Natural killer cell treated with Interleukin-12 subunit alpha and Interleukin-12 subunit beta and Interleukin-15 and Interleukin-18, amount 100 ng/mL, for 72 hours (primary cell): ENCODE data around the gene PDE4C. TPM values are rescaled to one million over a fixed set of nuclear protein-coding genes. Genes with fewer than 3 reads are reported as not detected.

Experiments
- ATAC-seq, 2 donors: fragments of 150-1000 bp; cut with Tn5 transposase in 1 of 2; sonication (Bioruptor Pico), chemical (Tn5 transposase) in 1 of 2; 2 replicates each; pipeline ENCODE4 v1.10.0; 2021
- DNase-seq: peaks from one replicate; pipeline ENCODE4 v3.0.0; 2022; ENCODE audit warnings: low spot score
- H3K27ac Mint-ChIP-seq, 2 donors: 1 replicate in 1 of 2; 2 replicates in 1 of 2; pipeline ENCODE4 v1.8.0; 2022; ENCODE audit warnings: mixed read lengths in 2 of 2, mild to moderate bottlenecking in 1 of 2, moderate library complexity in 1 of 2
- H3K27me3 Mint-ChIP-seq, 2 donors: 1 replicate in 1 of 2; 2 replicates in 1 of 2; pipeline ENCODE4 v1.8.0; 2022; ENCODE audit warnings: mixed read lengths in 2 of 2
- H3K36me3 Mint-ChIP-seq: one replicate; pipeline ENCODE4 v1.8.0; 2022; ENCODE audit warnings: mixed read lengths
- H3K4me1 Mint-ChIP-seq, 2 donors: 1 replicate in 1 of 2; 2 replicates in 1 of 2; pipeline ENCODE4 v1.8.0; 2022; ENCODE audit warnings: low read depth in 2 of 2, mixed read lengths in 2 of 2, mild to moderate bottlenecking in 1 of 2
- H3K4me3 Mint-ChIP-seq: one replicate; pipeline ENCODE4 v1.8.0; 2022; ENCODE audit warnings: mixed read lengths
- H3K9me3 Mint-ChIP-seq: 2 replicates; pipeline ENCODE4 v1.8.0; 2022; ENCODE audit warnings: mixed read lengths
- total RNA-seq, 2 donors: library from RNA; stranded (reverse); gene quantifications; one replicate each; pipeline ENCODE4 v1.2.3, GENCODE V29; 2022

PDE4C gene
- total RNA-seq, 2 donors from 2014 or later: 0.22 to 1.4 TPM

- H3K4me3 Mint-ChIP-seq: no peak overlapping the region
Measured at GRCh38 chr19:18245297-18245696, 19.1 kb upstream of the PDE4C start.

DNA sequence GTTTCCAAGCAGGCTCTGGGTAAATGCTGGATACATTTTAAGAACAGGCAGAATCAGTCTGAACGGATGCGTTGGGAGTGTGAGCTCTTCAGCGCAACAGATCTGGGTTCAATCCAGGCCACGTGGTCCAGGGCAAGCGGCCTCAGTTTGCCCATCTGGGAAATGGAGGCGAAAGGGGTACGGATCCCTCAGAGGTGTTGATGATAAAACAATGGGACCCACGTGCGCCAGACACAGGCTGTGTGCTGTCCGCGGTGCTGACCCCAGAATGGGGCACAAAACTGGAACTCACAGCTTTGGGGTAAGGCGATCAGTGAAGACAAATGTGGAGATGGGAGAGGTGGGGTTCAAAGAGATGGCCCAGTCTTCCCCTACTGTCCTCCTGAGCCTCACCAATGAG lies 13.1 kb upstream of the PDE4C start:
- Mint-ChIP-seq H3K9me3 (no peaks in the 10 kb centered on the region), H3K36me3 (no peaks in the 10 kb centered on the region), H3K27ac (no peak overlapping the region), H3K27me3 (peaks cover 9 to 24% of the 10 kb centered on the region in 2 donors), H3K4me1 (peaks cover 0 to 3% of the 10 kb centered on the region in 2 donors), H3K4me3 (no peak overlapping the region)
- ATAC-seq (no peak), DNase-seq (no peak)

More at GRCh38 chr19:18245297-18245696, 19.1 kb upstream of the PDE4C start:
- ATAC-seq (no peak), DNase-seq (no peak)
- H3K27me3 Mint-ChIP-seq: peaks cover 0 to 3% of the 10 kb centered on the region in 2 donors
- H3K36me3 Mint-ChIP-seq: no peaks in the 10 kb centered on the region
- no peaks in the 10 kb centered on the region for H3K4me1 Mint-ChIP-seq
- no peaks in the 10 kb centered on the region for H3K9me3 Mint-ChIP-seq
- H3K27ac Mint-ChIP-seq: no peak overlapping the region

GRCh38 chr19:18234194-18234593 lies 8.0 kb upstream of the PDE4C start:
- H3K4me3 Mint-ChIP-seq: no peak overlapping the region

GRCh38 chr19:18233224-18233825 lies 7.1 kb upstream of the PDE4C start:
- H3K9me3 Mint-ChIP-seq: no peaks in the 10 kb centered on the region
- H3K36me3 Mint-ChIP-seq: no peaks in the 10 kb centered on the region
- peaks cover 41 to 45% of the 10 kb centered on the region in 2 donors for H3K27me3 Mint-ChIP-seq
- peaks cover 0 to 11% of the 10 kb centered on the region in 2 donors for H3K4me1 Mint-ChIP-seq
- ATAC-seq: peak; percentile 42 to 74
- no peak for DNase-seq
- H3K4me3 Mint-ChIP-seq: no peak overlapping the region
- H3K27ac Mint-ChIP-seq: peak overlapping the region in 1 of 2 donors; percentile 23

More at GRCh38 chr19:18234194-18234593, 8.0 kb upstream of the PDE4C start:
- Mint-ChIP-seq H3K27ac (no peak overlapping the region), H3K4me1 (peaks cover 0 to 11% of the 10 kb centered on the region in 2 donors), H3K36me3 (no peaks in the 10 kb centered on the region), H3K27me3 (peaks cover 41 to 47% of the 10 kb centered on the region in 2 donors), H3K9me3 (no peaks in the 10 kb centered on the region)
- DNase-seq: no peak
- ATAC-seq: no peak

GRCh38 chr19:18232540-18233223 lies 6.4 kb upstream of the PDE4C start:
- Mint-ChIP-seq H3K27me3 (peaks cover 44 to 45% of the 10 kb centered on the region in 2 donors), H3K9me3 (no peaks in the 10 kb centered on the region), H3K27ac (no peak overlapping the region), H3K4me1 (peaks cover 0 to 11% of the 10 kb centered on the region in 2 donors), H3K36me3 (no peaks in the 10 kb centered on the region), H3K4me3 (no peak overlapping the region)
- DNase-seq (no peak), ATAC-seq (no peak)

GRCh38 chr19:18231775-18232174 lies 5.5 kb upstream of the PDE4C start:
- Mint-ChIP-seq H3K36me3 (no peaks in the 10 kb centered on the region), H3K9me3 (no peaks in the 10 kb centered on the region), H3K4me1 (peaks cover 0 to 16% of the 10 kb centered on the region in 2 donors), H3K27me3 (peaks cover 47 to 53% of the 10 kb centered on the region in 2 donors), H3K4me3 (no peak overlapping the region), H3K27ac (no peak overlapping the region)
- ATAC-seq (no peak), DNase-seq (no peak)

DNA sequence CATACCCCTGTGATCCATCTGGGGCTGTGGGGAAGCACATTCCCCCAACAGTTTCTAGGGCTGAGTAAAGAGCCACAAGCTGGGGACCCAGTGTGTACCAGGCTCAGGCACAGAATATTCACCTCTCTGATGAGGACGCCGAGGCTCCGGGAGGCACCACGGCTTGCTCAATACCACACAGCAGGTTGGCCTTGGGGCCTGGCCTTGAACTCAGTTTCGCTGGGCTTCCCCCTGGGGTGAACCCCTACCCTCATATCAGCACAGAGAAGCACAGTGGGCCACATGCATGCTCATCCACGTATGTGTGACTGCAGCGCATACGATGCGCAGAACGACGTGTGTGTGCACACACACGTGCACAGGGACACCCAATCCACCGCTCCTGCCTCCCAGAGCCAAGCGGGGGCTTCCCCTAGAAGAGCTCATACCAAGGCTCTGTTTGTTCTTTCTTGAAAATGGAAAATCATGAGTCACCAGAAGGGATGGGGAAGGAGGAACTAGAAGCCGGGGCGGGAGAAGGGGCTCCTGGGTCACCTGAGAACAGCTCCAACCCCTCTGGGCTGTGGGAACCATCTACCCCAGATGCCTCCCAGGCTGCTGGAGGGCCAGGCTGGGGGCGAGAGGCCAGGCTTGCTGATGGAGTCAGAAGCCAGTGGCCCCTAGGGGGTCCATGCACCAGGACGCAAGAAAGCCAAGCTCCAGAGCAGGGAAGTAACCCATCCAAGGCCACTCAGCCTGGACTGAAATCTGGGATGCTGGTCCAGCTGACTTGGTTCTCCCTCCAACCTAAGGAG lies 4.9 kb upstream of the PDE4C start:
- no peak overlapping the region for H3K4me3 Mint-ChIP-seq
- no peaks in the 10 kb centered on the region for H3K9me3 Mint-ChIP-seq
- no peaks in the 10 kb centered on the region for H3K36me3 Mint-ChIP-seq
- H3K27me3 Mint-ChIP-seq: peaks cover 42 to 54% of the 10 kb centered on the region in 2 donors
- H3K27ac Mint-ChIP-seq: no peak overlapping the region
- H3K4me1 Mint-ChIP-seq: peaks cover 0 to 17% of the 10 kb centered on the region in 2 donors
- DNase-seq: no peak
- ATAC-seq: no peak

DNA sequence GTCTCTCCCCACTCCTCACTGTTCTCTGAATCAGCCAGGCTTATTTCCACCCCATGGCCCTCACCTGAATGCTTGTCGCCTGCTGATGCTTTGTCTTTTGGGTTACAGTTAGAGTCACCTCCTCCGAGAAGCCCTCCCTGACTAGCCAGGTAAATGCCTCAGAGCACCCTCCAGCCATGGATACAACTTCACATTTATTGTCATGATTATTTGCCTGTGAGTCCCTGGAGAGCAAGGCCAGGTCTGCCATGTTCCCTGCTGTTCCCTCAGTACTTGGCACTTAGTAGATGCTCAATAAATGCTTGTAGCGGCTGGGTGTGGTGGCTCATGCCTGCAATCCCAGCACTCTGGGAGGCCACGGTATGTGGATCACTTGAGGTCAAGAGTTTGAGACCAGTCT lies 3.7 kb upstream of the PDE4C start:
- Mint-ChIP-seq H3K4me3 (no peak overlapping the region), H3K36me3 (no peaks in the 10 kb centered on the region), H3K9me3 (no peaks in the 10 kb centered on the region), H3K4me1 (peaks cover 4 to 24% of the 10 kb centered on the region in 2 donors), H3K27me3 (peaks cover 33 to 45% of the 10 kb centered on the region in 2 donors), H3K27ac (peak overlapping the region in 1 of 2 donors; percentile 52)
- no peak for DNase-seq
- no peak for ATAC-seq

DNA sequence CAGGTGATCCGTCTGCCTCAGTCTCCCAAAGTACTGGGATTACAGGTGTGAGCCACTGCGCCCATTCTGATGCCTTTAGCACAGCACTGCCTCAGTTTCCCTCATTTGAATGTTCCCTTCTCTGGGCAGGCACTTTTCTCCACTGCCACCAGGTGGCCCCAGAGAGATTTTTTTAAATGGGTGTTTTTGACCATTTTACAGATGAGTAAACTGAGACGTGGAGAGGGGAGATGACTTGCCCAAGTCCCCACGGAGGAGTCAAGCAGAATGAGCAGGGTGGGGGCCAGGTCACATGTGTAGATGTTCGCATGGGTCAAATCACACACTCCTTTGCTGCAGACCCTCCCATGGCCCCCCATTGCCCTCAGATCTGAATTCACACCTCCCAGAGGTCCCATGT lies 3.2 kb upstream of the PDE4C start:
- no peak for ATAC-seq
- Mint-ChIP-seq H3K27ac (peak overlapping the region in 1 of 2 donors; percentile 52), H3K4me3 (no peak overlapping the region), H3K36me3 (no peaks in the 10 kb centered on the region), H3K9me3 (no peaks in the 10 kb centered on the region), H3K27me3 (peaks cover 36 to 48% of the 10 kb centered on the region in 2 donors), H3K4me1 (peaks cover 7 to 27% of the 10 kb centered on the region in 2 donors)
- no peak for DNase-seq

DNA sequence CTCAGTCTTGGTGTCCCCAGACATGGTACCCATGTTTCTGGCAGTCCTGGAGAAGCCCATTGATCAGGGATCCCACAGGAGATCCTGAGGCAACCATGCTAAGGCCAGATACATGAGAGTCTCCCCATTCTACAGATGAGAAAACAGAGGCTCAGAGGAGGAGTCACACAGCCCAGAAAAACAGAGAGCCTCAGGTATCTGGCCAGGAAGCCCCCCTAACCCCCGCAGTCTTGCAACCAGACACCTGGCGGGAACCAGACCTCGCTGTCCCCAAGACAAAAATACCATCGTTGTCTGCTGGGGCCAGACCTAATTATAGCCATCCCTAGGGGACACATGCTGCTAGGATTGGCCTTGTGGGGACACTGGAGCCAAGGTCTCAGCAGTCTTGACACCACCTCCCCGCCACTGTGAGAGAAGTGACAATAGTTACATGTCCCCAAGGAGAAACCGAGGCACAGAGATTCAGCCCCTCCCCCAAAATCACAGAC lies 1.6 kb upstream of the PDE4C start:
- peaks cover 15 to 32% of the 10 kb centered on the region in 2 donors for H3K4me1 Mint-ChIP-seq
- no peak for DNase-seq
- ATAC-seq: no peak
- no peaks in the 10 kb centered on the region for H3K9me3 Mint-ChIP-seq
- no peak overlapping the region for H3K4me3 Mint-ChIP-seq
- peak overlapping the region; percentile 23 to 70 for H3K27ac Mint-ChIP-seq
- H3K36me3 Mint-ChIP-seq: no peaks in the 10 kb centered on the region
- peaks cover 31 to 43% of the 10 kb centered on the region in 2 donors for H3K27me3 Mint-ChIP-seq

DNA sequence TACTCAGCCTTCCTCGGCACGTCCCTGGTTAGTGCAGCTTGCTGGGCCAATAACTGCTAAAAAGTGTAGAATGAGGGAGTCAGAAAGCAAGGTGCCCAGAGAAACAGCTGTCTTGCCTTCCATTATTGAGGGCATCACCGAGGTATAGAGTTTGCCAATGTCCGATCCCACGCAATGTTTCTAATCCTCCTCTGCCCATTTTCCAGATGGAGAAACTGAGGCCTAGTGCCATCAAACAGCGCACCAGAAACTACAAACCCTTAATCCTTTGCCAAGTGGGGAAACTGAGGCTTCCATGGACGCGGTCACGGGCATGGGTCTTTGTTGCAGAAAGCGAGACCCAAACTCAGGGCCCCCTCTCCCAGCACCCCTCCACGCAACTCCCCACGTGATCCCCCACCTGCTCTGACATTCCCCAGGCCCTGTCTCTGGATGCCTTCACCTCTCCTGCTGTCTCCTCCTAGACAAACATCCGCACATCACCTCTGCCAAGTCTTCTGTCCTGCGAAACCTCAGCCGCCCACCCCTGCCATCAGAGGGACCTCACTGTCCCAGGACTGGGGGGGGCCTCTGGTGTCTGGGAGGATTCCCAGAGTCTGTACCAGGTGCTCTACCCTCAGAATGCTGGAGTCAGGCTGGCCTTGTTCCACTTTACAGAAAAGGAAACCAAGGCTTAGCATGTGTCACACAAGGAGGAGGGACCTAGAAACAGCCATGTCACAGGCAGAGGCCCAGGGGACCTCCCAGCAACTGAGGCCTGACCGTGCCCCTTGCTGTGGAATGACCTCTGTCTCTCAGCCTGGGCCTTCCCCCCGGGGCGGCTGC lies 930 bp upstream of the PDE4C start:
- Mint-ChIP-seq H3K9me3 (no peaks in the 10 kb centered on the region), H3K36me3 (no peaks in the 10 kb centered on the region), H3K27ac (peak overlapping the region; percentile 23 to 70), H3K4me1 (peaks cover 15 to 27% of the 10 kb centered on the region in 2 donors), H3K27me3 (peaks cover 26 to 38% of the 10 kb centered on the region in 2 donors), H3K4me3 (peak overlapping the region; percentile 46)
- ATAC-seq (no peak), DNase-seq (no peak)

- DNase-seq: no peak
- peaks cover 19 to 38% of the 10 kb centered on the region in 2 donors for H3K27me3 Mint-ChIP-seq
- H3K9me3 Mint-ChIP-seq: no peaks in the 10 kb centered on the region
- peak overlapping the region in 1 of 2 donors; percentile 63 for H3K27ac Mint-ChIP-seq
- ATAC-seq: no peak
- H3K4me3 Mint-ChIP-seq: peak overlapping the region; percentile 88
- peaks cover 15 to 29% of the 10 kb centered on the region in 2 donors for H3K4me1 Mint-ChIP-seq
- no peaks in the 10 kb centered on the region for H3K36me3 Mint-ChIP-seq
Measured at GRCh38 chr19:18225355-18225701, 910 bp downstream of the PDE4C start.
